ENCODE measurements around the gene TNFRSF6B. TPM values are rescaled to one million over a fixed set of nuclear protein-coding genes. Genes with fewer than 3 reads are reported as not detected.
"Not testable (repeated sequence)": the region's sequence is repeated elsewhere in the genome, so short reads cannot be mapped to it uniquely, and the experiment has no call there.

The TNFRSF6B gene
- total RNA-seq, 4 donors from 2014 or later, result 6.7 to 15.5 (median 10.5) TPM

DNA sequence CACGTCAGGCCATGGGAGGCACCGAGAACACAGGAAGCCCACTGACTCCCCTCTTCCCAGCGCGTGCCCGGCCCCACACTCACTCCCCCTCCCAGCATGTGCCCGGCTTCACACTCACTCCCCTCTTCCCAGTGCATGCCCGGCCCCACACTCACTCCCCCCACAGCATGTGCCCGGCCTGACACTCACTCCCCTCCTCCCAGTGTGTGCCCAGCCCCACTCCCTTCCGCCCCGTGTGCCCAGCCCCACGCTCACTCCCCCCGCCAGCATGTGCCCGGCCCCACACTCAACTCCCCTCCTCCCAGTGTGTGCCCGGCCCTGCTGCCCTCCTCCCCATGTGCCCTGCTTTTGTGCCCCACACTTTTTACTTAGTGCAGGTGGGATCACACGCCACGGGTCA lies 28.6 kb upstream of the TNFRSF6B start:
- no peak for DNase-seq
- Histone ChIP-seq H3K9me3 (no peaks in the 10 kb centered on the region), H3K27ac (no peak overlapping the region), H3K27me3 (no peaks in the 10 kb centered on the region), H3K4me3 (replicated peaks in 1 of 3) (no peak overlapping the region), H3K4me1 (no peaks in the 10 kb centered on the region), H3K36me3 (peaks cover 30 to 38% of the 10 kb centered on the region in 2 donors)
- WGBS, 2 donors, result 93 to 96% methylated on average over 16 of the region's 16 CpGs
- intact Hi-C loops (cut with DNase I), result no loop called here
- no peak for TF ChIP-seq POLR2A (IDR thresholded peaks at IDR 0.05)
- TF ChIP-seq, protein P1, sequence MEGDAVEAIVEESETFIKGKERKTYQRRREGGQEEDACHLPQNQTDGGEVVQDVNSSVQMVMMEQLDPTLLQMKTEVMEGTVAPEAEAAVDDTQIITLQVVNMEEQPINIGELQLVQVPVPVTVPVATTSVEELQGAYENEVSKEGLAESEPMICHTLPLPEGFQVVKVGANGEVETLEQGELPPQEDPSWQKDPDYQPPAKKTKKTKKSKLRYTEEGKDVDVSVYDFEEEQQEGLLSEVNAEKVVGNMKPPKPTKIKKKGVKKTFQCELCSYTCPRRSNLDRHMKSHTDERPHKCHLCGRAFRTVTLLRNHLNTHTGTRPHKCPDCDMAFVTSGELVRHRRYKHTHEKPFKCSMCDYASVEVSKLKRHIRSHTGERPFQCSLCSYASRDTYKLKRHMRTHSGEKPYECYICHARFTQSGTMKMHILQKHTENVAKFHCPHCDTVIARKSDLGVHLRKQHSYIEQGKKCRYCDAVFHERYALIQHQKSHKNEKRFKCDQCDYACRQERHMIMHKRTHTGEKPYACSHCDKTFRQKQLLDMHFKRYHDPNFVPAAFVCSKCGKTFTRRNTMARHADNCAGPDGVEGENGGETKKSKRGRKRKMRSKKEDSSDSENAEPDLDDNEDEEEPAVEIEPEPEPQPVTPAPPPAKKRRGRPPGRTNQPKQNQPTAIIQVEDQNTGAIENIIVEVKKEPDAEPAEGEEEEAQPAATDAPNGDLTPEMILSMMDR (IDR thresholded peaks at IDR 0.05), result no peak

GRCh38 chr20:63668351-63668750 lies 28.1 kb upstream of the TNFRSF6B start:
- Histone ChIP-seq H3K27ac (no peak overlapping the region), H3K9me3 (no peaks in the 10 kb centered on the region), H3K27me3 (no peaks in the 10 kb centered on the region), H3K4me1 (no peaks in the 10 kb centered on the region), H3K36me3 (peaks cover 25 to 33% of the 10 kb centered on the region in 2 donors), H3K4me3 (replicated peaks in 1 of 3) (no peak overlapping the region)
- no peak for TF ChIP-seq POLR2A (IDR thresholded peaks at IDR 0.05)
- TF ChIP-seq, protein P1 (IDR thresholded peaks at IDR 0.05), result no peak
- 94 to 96% methylated on average over 11 of the region's 11 CpGs for WGBS, 2 donors
- DNase-seq, result no peak
- intact Hi-C loops (cut with DNase I), result no loop called here

- 91 to 94% methylated on average over 12 of the region's 12 CpGs for WGBS, 2 donors
- peaks cover 28 to 35% of the 10 kb centered on the region in 2 donors for H3K36me3 ChIP-seq
- H3K27ac ChIP-seq; intact Hi-C loops (cut with DNase I); H3K4me1 ChIP-seq; H3K9me3 ChIP-seq; H3K27me3 ChIP-seq; H3K4me3 ChIP-seq (replicated peaks in 1 of 3); DNase-seq: not testable (repeated sequence)
Measured at GRCh38 chr20:63671695-63672094, 24.8 kb upstream of the TNFRSF6B start.

GRCh38 chr20:63672666-63673065 lies 23.8 kb upstream of the TNFRSF6B start:
- no peaks in the 10 kb centered on the region for H3K9me3 ChIP-seq
- intact Hi-C loops (cut with DNase I), result no loop called here
- H3K4me1 ChIP-seq, result no peaks in the 10 kb centered on the region
- no peak overlapping the region for H3K4me3 ChIP-seq (replicated peaks in 1 of 3)
- H3K27me3 ChIP-seq, result no peaks in the 10 kb centered on the region
- TF ChIP-seq, protein P1 (IDR thresholded peaks at IDR 0.05), result no peak
- no peak for TF ChIP-seq POLR2A (IDR thresholded peaks at IDR 0.05)
- peaks cover 21 to 30% of the 10 kb centered on the region in 2 donors for H3K36me3 ChIP-seq
- no peak overlapping the region for H3K27ac ChIP-seq
- no peak for DNase-seq
- 97 to 100% methylated on average over 6 to 9 of the region's 10 CpGs for WGBS, 2 donors

DNA sequence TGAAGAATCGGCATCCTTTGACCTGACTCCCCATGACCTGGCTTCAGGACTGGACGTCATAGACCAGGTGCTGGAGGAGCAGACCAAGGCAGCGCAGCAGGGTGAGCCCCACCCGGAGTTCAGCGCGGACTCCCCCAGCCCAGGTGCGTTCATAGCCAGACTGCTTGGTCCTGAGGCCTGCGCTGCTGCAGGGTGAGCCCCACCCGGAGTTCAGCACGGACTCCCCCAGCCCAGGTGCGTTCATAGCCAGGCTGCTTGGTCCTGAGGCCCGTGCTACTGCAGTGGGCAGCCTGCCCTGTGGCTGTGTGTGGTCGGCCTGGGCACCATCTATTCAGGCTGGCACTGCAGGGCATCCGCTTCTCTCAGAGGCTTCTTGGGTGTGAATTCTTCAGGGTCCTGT lies 22.5 kb upstream of the TNFRSF6B start:
- TF ChIP-seq, protein P1 (IDR thresholded peaks at IDR 0.05), result no peak
- TF ChIP-seq POLR2A (IDR thresholded peaks at IDR 0.05), result no peak
- Histone ChIP-seq H3K4me3 (replicated peaks in 1 of 3) (no peak overlapping the region), H3K27me3 (no peaks in the 10 kb centered on the region), H3K27ac (no peak overlapping the region), H3K4me1 (no peaks in the 10 kb centered on the region), H3K9me3 (no peaks in the 10 kb centered on the region), H3K36me3 (peaks cover 8 to 21% of the 10 kb centered on the region in 2 donors)
- intact Hi-C loops (cut with DNase I), result no loop called here
- WGBS, 2 donors, result 96 to 98% methylated on average over 6 to 9 of the region's 14 CpGs
- DNase-seq, result no peak
